ENCODE measurements around the gene KIF25. TPM values are rescaled to one million over a fixed set of nuclear protein-coding genes. Genes with fewer than 3 reads are reported as not detected.

The KIF25 gene
- polyA plus RNA-seq, 1 donor from 2014 or later = not detected

DNA sequence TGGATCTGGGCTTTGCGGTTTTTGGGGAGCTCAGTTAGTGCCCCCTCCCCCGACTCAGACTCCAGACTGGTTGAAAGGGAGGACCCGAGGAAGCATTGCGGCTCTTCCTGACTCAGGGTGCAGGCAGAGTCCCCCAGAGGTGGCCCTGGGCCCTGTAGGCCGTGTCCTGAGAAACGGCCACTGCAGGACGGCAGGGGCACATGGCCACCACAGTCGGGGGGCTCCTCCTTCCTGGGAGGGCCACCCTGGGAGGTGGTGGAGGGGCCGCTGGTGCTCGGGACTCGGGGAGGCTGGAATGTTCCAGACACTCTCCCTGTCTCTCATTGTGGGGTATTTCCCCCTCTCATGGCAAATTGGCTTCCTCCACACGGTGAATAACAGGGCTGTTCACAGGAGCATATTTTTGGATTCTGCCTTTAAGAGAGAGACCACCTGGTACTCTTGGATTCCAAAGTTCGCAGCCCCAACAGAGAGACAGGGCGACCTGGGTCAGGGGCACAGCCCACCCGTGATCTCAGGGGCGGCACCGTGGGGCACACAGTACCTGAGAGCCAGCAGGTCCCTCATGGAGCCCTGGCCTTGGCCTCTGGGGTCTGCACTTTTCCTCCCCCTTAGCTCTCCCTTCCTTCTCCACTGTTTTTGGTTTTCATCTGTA lies 45.8 kb downstream of the KIF25 start:
- no peak overlapping the region for H3K27ac ChIP-seq (ENCODE audit: low read length)
- TF ChIP-seq, protein P1, sequence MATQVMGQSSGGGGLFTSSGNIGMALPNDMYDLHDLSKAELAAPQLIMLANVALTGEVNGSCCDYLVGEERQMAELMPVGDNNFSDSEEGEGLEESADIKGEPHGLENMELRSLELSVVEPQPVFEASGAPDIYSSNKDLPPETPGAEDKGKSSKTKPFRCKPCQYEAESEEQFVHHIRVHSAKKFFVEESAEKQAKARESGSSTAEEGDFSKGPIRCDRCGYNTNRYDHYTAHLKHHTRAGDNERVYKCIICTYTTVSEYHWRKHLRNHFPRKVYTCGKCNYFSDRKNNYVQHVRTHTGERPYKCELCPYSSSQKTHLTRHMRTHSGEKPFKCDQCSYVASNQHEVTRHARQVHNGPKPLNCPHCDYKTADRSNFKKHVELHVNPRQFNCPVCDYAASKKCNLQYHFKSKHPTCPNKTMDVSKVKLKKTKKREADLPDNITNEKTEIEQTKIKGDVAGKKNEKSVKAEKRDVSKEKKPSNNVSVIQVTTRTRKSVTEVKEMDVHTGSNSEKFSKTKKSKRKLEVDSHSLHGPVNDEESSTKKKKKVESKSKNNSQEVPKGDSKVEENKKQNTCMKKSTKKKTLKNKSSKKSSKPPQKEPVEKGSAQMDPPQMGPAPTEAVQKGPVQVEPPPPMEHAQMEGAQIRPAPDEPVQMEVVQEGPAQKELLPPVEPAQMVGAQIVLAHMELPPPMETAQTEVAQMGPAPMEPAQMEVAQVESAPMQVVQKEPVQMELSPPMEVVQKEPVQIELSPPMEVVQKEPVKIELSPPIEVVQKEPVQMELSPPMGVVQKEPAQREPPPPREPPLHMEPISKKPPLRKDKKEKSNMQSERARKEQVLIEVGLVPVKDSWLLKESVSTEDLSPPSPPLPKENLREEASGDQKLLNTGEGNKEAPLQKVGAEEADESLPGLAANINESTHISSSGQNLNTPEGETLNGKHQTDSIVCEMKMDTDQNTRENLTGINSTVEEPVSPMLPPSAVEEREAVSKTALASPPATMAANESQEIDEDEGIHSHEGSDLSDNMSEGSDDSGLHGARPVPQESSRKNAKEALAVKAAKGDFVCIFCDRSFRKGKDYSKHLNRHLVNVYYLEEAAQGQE (IDR thresholded peaks at IDR 0.05; ENCODE audit: borderline replicate concordance) = no peak
- TF ChIP-seq MXI1 (conservative IDR thresholded peaks at IDR 0.05; ENCODE audit: poor library complexity, severe bottlenecking) (no peak), POLR2AphosphoS5 (IDR thresholded peaks at IDR 0.05) (no peak), TAF1 (IDR thresholded peaks at IDR 0.05; ENCODE audit: low read depth) (no peak), EP300 (conservative IDR thresholded peaks at IDR 0.05; ENCODE audit: poor library complexity, severe bottlenecking) (no peak), RAD21 (conservative IDR thresholded peaks at IDR 0.05) (no peak), SMC3 (conservative IDR thresholded peaks at IDR 0.05; ENCODE audit: poor library complexity) (no peak)

DNA sequence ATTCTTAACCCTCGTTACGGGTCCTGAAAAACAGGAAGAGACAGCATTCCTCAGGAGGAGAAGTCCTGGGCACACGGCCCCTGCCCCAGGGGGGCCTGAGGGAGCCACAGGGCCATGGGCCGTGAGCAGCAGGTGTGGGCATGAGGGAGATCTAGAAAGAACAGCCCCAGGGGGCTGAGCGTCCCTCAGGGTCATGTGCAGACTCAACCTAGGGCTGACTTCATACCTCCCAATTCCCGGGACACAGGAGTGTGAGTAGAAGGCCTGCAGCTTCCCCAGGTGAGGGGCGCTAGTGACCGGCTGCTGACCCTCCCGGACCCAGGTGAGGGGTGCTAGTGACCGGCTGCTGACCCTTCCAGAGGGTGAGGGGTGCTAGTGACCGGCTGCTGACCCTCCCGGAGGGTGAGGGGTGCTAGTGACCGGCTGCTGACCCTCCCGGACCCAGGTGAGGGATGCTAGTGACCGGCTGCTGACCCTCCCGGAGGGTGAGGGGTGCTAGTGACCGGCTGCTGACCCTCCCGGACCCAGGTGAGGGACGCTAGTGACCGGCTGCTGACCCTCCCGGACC lies 46.5 kb downstream of the KIF25 start:
- Histone ChIP-seq H3K36me3 (ENCODE audit: insufficient read depth, low read length) (no peaks in the 10 kb centered on the region), H4K20me1 (ENCODE audit: insufficient read depth) (no peaks in the 10 kb centered on the region), H3K9me3 (ENCODE audit: low read length) (peaks cover 6% of the 10 kb centered on the region), H3K9me2 (ENCODE audit: insufficient read depth, low read length) (no peaks in the 10 kb centered on the region), H3K79me2 (replicated peaks; ENCODE audit: insufficient read depth, low read length) (no peaks in the 10 kb centered on the region), H3K9ac (ENCODE audit: low read length) (no peak overlapping the region), H3F3A (ENCODE audit: insufficient read depth, low read length, poor library complexity, severe bottlenecking) (no peaks in the 10 kb centered on the region), H3K4me3 (ENCODE audit: low read length) (no peak overlapping the region), H2AFZ (ENCODE audit: low read depth, low read length) (no peak overlapping the region), H3K27me3 (ENCODE audit: insufficient read depth, low read depth, low read length) (no peaks in the 10 kb centered on the region), H3K4me2 (ENCODE audit: low read length) (no peak overlapping the region), H3K27ac (ENCODE audit: low read length) (no peak overlapping the region)
- TF ChIP-seq MXI1 (conservative IDR thresholded peaks at IDR 0.05; ENCODE audit: poor library complexity, severe bottlenecking) (no peak), EP300 (conservative IDR thresholded peaks at IDR 0.05; ENCODE audit: poor library complexity, severe bottlenecking) (no peak), RAD21 (conservative IDR thresholded peaks at IDR 0.05) (no peak), EZH2 (IDR thresholded peaks at IDR 0.05; ENCODE audit: borderline replicate concordance, insufficient read depth, low read length, poor library complexity, severe bottlenecking) (no peak), SMC3 (conservative IDR thresholded peaks at IDR 0.05; ENCODE audit: poor library complexity) (no peak), POLR2AphosphoS5 (IDR thresholded peaks at IDR 0.05) (no peak), TAF1 (IDR thresholded peaks at IDR 0.05; ENCODE audit: low read depth) (no peak)
- TF ChIP-seq, protein P1 (IDR thresholded peaks at IDR 0.05; ENCODE audit: borderline replicate concordance) = no peak
- TF ChIP-seq, protein P2, sequence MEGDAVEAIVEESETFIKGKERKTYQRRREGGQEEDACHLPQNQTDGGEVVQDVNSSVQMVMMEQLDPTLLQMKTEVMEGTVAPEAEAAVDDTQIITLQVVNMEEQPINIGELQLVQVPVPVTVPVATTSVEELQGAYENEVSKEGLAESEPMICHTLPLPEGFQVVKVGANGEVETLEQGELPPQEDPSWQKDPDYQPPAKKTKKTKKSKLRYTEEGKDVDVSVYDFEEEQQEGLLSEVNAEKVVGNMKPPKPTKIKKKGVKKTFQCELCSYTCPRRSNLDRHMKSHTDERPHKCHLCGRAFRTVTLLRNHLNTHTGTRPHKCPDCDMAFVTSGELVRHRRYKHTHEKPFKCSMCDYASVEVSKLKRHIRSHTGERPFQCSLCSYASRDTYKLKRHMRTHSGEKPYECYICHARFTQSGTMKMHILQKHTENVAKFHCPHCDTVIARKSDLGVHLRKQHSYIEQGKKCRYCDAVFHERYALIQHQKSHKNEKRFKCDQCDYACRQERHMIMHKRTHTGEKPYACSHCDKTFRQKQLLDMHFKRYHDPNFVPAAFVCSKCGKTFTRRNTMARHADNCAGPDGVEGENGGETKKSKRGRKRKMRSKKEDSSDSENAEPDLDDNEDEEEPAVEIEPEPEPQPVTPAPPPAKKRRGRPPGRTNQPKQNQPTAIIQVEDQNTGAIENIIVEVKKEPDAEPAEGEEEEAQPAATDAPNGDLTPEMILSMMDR (IDR thresholded peaks at IDR 0.05; ENCODE audit: poor library complexity, severe bottlenecking) = no peak

More for the DNA sequence above, 45.8 kb downstream of the KIF25 start:
- no peaks in the 10 kb centered on the region for H3K79me2 ChIP-seq (replicated peaks; ENCODE audit: insufficient read depth, low read length)
- no peaks in the 10 kb centered on the region for H3F3A ChIP-seq (ENCODE audit: insufficient read depth, low read length, poor library complexity, severe bottlenecking)
- H3K9me3 ChIP-seq (ENCODE audit: low read length) = peaks cover 9% of the 10 kb centered on the region
- H3K36me3 ChIP-seq (ENCODE audit: insufficient read depth, low read length) = no peaks in the 10 kb centered on the region
- no peak overlapping the region for H3K4me3 ChIP-seq (ENCODE audit: low read length)
- H4K20me1 ChIP-seq (ENCODE audit: insufficient read depth) = no peaks in the 10 kb centered on the region
- no peak overlapping the region for H3K4me2 ChIP-seq (ENCODE audit: low read length)
- no peak overlapping the region for H2AFZ ChIP-seq (ENCODE audit: low read depth, low read length)
- H3K9ac ChIP-seq (ENCODE audit: low read length) = no peak overlapping the region
- no peaks in the 10 kb centered on the region for H3K27me3 ChIP-seq (ENCODE audit: insufficient read depth, low read depth, low read length)
- no peaks in the 10 kb centered on the region for H3K9me2 ChIP-seq (ENCODE audit: insufficient read depth, low read length)
